Gastrocnemius medialis (tissue), 4 donors: ENCODE measurements around the gene LRRC4C.

ENCODE experiments used
- POLR2A ChIP-seq, 2 donors: fragments of 450-650 bp; IDR thresholded peaks; one replicate each; pipeline ENCODE4 v1.6.1; 2017; ENCODE audit warnings: antibody characterized with exemption in 2 of 2, mild to moderate bottlenecking in 2 of 2, moderate library complexity in 2 of 2
- TF ChIP-seq, protein P1 (sequence below), 5 experiments: fragments of 450-650 bp in 3 of 5; fragments of 200-600 bp in 2 of 5; sonication (generic) in 2 of 5; IDR thresholded peaks in 4 of 5; conservative IDR thresholded peaks in 1 of 5; 1 replicate in 4 of 5; 2 replicates in 1 of 5; pipeline ENCODE4 v1.5.1; 2016 to 2019; ENCODE audit warnings: antibody characterized with exemption in 5 of 5, mild to moderate bottlenecking in 3 of 5, moderate library complexity in 3 of 5

DNA sequence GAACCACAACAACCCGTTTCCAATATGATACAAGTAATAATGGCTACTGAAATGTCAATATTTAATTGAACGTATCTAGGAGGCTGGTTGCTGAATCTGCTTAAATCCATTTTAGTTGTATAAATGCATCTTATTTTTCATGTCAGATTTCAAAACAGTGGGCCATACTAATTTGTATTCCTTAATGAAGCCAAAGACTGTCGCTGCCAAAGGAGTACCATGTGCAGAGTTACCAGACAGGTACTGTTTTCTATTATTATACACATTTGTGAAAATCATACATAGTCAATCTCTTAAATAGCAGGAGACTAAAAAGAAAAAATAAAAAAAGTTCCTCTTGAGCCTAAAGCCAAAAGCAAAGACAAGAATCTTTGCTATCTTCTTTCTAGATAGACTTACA lies 632.3 kb downstream of the LRRC4C start:
- TF ChIP-seq, protein P1, sequence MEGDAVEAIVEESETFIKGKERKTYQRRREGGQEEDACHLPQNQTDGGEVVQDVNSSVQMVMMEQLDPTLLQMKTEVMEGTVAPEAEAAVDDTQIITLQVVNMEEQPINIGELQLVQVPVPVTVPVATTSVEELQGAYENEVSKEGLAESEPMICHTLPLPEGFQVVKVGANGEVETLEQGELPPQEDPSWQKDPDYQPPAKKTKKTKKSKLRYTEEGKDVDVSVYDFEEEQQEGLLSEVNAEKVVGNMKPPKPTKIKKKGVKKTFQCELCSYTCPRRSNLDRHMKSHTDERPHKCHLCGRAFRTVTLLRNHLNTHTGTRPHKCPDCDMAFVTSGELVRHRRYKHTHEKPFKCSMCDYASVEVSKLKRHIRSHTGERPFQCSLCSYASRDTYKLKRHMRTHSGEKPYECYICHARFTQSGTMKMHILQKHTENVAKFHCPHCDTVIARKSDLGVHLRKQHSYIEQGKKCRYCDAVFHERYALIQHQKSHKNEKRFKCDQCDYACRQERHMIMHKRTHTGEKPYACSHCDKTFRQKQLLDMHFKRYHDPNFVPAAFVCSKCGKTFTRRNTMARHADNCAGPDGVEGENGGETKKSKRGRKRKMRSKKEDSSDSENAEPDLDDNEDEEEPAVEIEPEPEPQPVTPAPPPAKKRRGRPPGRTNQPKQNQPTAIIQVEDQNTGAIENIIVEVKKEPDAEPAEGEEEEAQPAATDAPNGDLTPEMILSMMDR (IDR thresholded peaks at IDR 0.05 in 4 of 5, conservative IDR thresholded peaks at IDR 0.05 in 1 of 5) = no peak
- no peak for TF ChIP-seq POLR2A (IDR thresholded peaks at IDR 0.05)
